Osteocyte (in vitro differentiated cells): ENCODE data around the gene RABGGTA. TPM values are rescaled to one million over a fixed set of nuclear protein-coding genes. Genes with fewer than 3 reads are reported as not detected.

Experiments used
- DNase-seq: peaks from one replicate; pipeline ENCODE4 v3.0.0; 2021; ENCODE audit warnings: mixed read lengths; ENCODE audit not compliant: unreplicated experiment; ENCODE audit errors: extremely low spot score
- H3K27ac Mint-ChIP-seq: one replicate; pipeline ENCODE4 v1.8.0; 2021; ENCODE audit warnings: mild to moderate bottlenecking, mixed read lengths; ENCODE audit not compliant: unreplicated experiment
- H3K27me3 Mint-ChIP-seq: one replicate; pipeline ENCODE4 v1.8.0; 2021; ENCODE audit warnings: mixed read lengths; ENCODE audit not compliant: unreplicated experiment
- H3K36me3 Mint-ChIP-seq: one replicate; pipeline ENCODE4 v1.8.0; 2021; ENCODE audit warnings: mixed read lengths; ENCODE audit not compliant: unreplicated experiment
- H3K4me1 Mint-ChIP-seq: one replicate; pipeline ENCODE4 v1.8.0; 2021; ENCODE audit warnings: mixed read lengths; ENCODE audit not compliant: unreplicated experiment
- H3K4me3 Mint-ChIP-seq: one replicate; pipeline ENCODE4 v1.8.0; 2021; ENCODE audit warnings: mild to moderate bottlenecking, moderate library complexity, mixed read lengths; ENCODE audit not compliant: unreplicated experiment
- H3K9me3 Mint-ChIP-seq: one replicate; pipeline ENCODE4 v1.8.0; 2021; ENCODE audit warnings: mixed read lengths; ENCODE audit not compliant: unreplicated experiment
- CTCF ChIP-seq: fragments of 200-600 bp; sonication (generic); IDR thresholded peaks from 2 replicates; pipeline ENCODE4 v1.5.0; 2021; ENCODE audit warnings: antibody characterized with exemption, mild to moderate bottlenecking, moderate library complexity
- long read RNA-seq: library from polyadenylated mRNA; unstranded; transcript quantifications from one replicate; pipeline ENCODE4 v2.0.0, GENCODE V29; 2021
- total RNA-seq: library from RNA; stranded (reverse); gene quantifications from 2 replicates; pipeline ENCODE4 v1.2.1, GENCODE V29; 2021

Gene RABGGTA, protein sequence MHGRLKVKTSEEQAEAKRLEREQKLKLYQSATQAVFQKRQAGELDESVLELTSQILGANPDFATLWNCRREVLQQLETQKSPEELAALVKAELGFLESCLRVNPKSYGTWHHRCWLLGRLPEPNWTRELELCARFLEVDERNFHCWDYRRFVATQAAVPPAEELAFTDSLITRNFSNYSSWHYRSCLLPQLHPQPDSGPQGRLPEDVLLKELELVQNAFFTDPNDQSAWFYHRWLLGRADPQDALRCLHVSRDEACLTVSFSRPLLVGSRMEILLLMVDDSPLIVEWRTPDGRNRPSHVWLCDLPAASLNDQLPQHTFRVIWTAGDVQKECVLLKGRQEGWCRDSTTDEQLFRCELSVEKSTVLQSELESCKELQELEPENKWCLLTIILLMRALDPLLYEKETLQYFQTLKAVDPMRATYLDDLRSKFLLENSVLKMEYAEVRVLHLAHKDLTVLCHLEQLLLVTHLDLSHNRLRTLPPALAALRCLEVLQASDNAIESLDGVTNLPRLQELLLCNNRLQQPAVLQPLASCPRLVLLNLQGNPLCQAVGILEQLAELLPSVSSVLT
- total RNA-seq, result 26.1 and 30.8 TPM in 2 replicates
- long read RNA-seq, transcript RABGGTA-201 (17 exons, 2,088 nt), result major isoform, 43 of 60 reads
- long read RNA-seq, transcript RABGGTA-202 (16 exons, 2,265 nt), result minor isoform, 7 of 60 reads
- long read RNA-seq, partial matches to known transcripts, result 1 of 60 reads
- long read RNA-seq, other reads (novel, unspliced or antisense), result 9 of 60 reads

DNA sequence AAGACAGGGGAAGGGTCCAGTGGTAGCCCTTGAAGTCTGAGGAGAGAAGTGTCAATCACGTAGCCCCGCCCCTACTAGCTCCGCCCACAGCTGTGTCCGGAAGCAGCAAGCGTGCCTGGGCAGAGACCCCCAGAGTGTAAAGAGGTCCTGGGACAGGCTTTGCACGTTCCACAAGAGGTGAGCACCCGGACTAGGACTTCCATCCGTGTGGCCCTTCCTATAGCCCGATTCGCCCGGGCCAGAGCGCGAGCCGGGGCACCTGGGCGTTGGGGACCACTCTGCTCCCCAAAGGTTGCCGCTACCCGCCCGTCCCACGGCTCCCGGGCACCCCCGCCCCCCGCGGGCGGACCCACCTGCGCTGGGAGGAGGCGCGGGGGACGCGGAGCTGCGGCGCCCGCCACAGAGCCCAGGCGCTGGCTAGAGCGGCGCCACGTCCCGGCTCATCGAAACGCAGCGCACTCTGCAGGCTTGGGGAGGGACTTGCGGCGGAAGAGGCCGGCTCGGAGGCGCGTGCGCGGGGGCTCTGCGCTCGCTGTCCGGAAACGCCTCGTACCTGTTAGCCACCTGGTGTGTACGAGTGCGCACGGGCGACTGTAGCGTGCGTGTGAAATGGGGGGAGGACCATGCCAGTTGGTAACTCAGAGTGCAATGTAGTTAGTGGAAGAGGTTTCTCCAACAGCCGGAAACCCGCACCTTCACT is at the start of gene RABGGTA:
Gene RABGGTA (minus strand): TSS at position 464 of the 700 bp plus-strand sequence. CDS start 482 bp downstream, outside the sequence.
- TF ChIP-seq CTCF, result peak; percentile 80
- H3K4me1 Mint-ChIP-seq, result peaks cover 14% of the 10 kb centered on the region
- H3K27ac Mint-ChIP-seq, result peak within 1 kb of the TSS; percentile 92
- peak; percentile 95 for DNase-seq
- no peaks in the 10 kb centered on the region for H3K9me3 Mint-ChIP-seq
- H3K27me3 Mint-ChIP-seq, result no peaks in the 10 kb centered on the region
- peaks cover 9% of the 10 kb centered on the region for H3K36me3 Mint-ChIP-seq
- peak within 1 kb of the TSS; percentile 93 for H3K4me3 Mint-ChIP-seq

GRCh38 chr14:24317141-24317928 is 45.9 kb upstream of the RABGGTA start:
- no peak for DNase-seq
- Mint-ChIP-seq H3K9me3 (no peaks in the 10 kb centered on the region), H3K36me3 (no peaks in the 10 kb centered on the region)

GRCh38 chr14:24316597-24316950 is 45.2 kb upstream of the RABGGTA start:
- DNase-seq, result no peak
- peaks cover 12% of the 10 kb centered on the region for H3K4me1 Mint-ChIP-seq
- peaks cover 6% of the 10 kb centered on the region for H3K27me3 Mint-ChIP-seq
- no peaks in the 10 kb centered on the region for H3K9me3 Mint-ChIP-seq
- no peak overlapping the region for H3K4me3 Mint-ChIP-seq
- no peak for TF ChIP-seq CTCF
- no peaks in the 10 kb centered on the region for H3K36me3 Mint-ChIP-seq
- no peak overlapping the region for H3K27ac Mint-ChIP-seq

More at GRCh38 chr14:24317141-24317928, 45.9 kb upstream of the RABGGTA start:
- Mint-ChIP-seq H3K4me3 (no peak overlapping the region), H3K27ac (peak overlapping the region; percentile 8), H3K27me3 (peaks cover 6% of the 10 kb centered on the region), H3K4me1 (peaks cover 13% of the 10 kb centered on the region)
- TF ChIP-seq CTCF, result no peak

DNA sequence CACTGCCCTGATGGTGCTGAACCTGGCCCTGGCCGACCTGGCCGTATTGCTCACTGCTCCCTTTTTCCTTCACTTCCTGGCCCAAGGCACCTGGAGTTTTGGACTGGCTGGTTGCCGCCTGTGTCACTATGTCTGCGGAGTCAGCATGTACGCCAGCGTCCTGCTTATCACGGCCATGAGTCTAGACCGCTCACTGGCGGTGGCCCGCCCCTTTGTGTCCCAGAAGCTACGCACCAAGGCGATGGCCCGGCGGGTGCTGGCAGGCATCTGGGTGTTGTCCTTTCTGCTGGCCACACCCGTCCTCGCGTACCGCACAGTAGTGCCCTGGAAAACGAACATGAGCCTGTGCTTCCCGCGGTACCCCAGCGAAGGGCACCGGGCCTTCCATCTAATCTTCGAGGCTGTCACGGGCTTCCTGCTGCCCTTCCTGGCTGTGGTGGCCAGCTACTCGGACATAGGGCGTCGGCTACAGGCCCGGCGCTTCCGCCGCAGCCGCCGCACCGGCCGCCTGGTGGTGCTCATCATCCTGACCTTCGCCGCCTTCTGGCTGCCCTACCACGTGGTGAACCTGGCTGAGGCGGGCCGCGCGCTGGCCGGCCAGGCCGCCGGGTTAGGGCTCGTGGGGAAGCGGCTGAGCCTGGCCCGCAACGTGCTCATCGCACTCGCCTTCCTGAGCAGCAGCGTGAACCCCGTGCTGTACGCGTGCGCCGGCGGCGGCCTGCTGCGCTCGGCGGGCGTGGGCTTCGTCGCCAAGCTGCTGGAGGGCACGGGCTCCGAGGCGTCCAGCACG is 44.6 kb upstream of the RABGGTA start:
- peaks cover 6% of the 10 kb centered on the region for H3K27me3 Mint-ChIP-seq
- no peak for DNase-seq

More for the DNA sequence above, 44.6 kb upstream of the RABGGTA start:
- TF ChIP-seq CTCF, result no peak
- no peak overlapping the region for H3K4me3 Mint-ChIP-seq
- H3K36me3 Mint-ChIP-seq, result no peaks in the 10 kb centered on the region
- H3K9me3 Mint-ChIP-seq, result no peaks in the 10 kb centered on the region
- no peak overlapping the region for H3K27ac Mint-ChIP-seq
- peaks cover 11% of the 10 kb centered on the region for H3K4me1 Mint-ChIP-seq
